Loucy (cell line): ENCODE data around the gene AKAP13.

ENCODE experiments used
- CTCF ChIP-seq: fragments of 200-600 bp; sonication (generic); conservative IDR thresholded peaks from 2 replicates; pipeline ENCODE4 v1.5.1; 2014; ENCODE audit warnings: mild to moderate bottlenecking, antibody characterized with exemption, low read length
- EZH2phosphoT487 ChIP-seq: fragments of 200-600 bp; IDR thresholded peaks from 2 replicates; pipeline ENCODE4 v1.6.1; 2018; ENCODE audit warnings: antibody characterized with exemption, mild to moderate bottlenecking, moderate library complexity, borderline replicate concordance

GRCh38 chr15:85430406-85431204 lies 50.2 kb downstream of the AKAP13 start:
- TF ChIP-seq CTCF (no peak), EZH2phosphoT487 (no peak)
